Testis (tissue), 2 donors: ENCODE measurements around the gene TUBB2B.

Experiments
- CTCF ChIP-seq, 3 experiments: fragments of 450-650 bp in 2 of 3; fragments of 200-600 bp in 1 of 3; sonication (generic) in 1 of 3; IDR thresholded peaks; one replicate each; pipeline ENCODE4 v1.5.1; 2016 to 2019; ENCODE audit warnings: antibody characterized with exemption in 3 of 3, mild to moderate bottlenecking in 2 of 3, moderate library complexity in 1 of 3
- POLR2A ChIP-seq: fragments of 450-650 bp; IDR thresholded peaks from one replicate; pipeline ENCODE4 v1.6.1; 2017; ENCODE audit warnings: antibody characterized with exemption, mild to moderate bottlenecking, moderate library complexity

DNA sequence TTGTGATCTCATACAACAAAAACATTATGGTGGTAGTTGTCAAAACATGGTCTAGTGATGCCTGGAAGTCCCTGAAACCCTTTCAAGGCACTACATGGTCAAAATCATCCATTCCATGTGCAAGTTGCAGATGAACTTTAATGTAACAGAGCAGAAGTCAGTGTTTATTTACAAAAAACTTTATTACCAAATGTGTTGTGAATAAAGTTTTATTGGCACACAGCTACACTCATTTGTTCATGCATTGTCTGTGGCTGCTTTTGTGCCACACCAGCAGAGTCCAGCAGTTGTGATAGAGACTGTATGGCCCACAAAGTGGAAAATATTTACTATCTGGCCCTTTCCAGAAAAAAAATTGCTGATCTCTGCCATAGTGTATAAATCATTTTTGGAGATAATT lies 26.8 kb downstream of the TUBB2B start:
- TF ChIP-seq CTCF (IDR thresholded peaks at IDR 0.05) = no peak
- TF ChIP-seq POLR2A = no peak
